K562 (cell line): ENCODE data around the gene ZNF652. TPM values are rescaled to one million over a fixed set of nuclear protein-coding genes. Genes with fewer than 3 reads are reported as not detected.
A peak's percentile ranks its signal among the peaks of the same experiment; 100 is the strongest.

Experiments
- ATAC-seq: fragments of 200-7000 bp; cut with Tn5 transposase; 3 replicates; pipeline ENCODE4 v1.9.1; 2020; ENCODE audit warnings: moderate library complexity
- BruUV-seq: library from RNA; stranded (reverse); fragments of 400-500 nt; replicated peaks from 2 replicates; lab custom pipeline; 2021; lab: Mats Ljungman, UMichigan
- CTCF ChIA-PET: fragments of 300-600 bp; formaldehyde crosslinking; extraction: SDS; loops from one replicate; lab custom pipeline; 2021; ENCODE audit warnings: low intra/inter-chr PET ratio; lab: Yijun Ruan, JAX
- POLR2A ChIA-PET: fragments of 300-600, 350-650 bp; sonication (Branson Sonifier 250); formaldehyde crosslinking; extraction: SDS; loops from one replicate; lab custom pipeline; 2021; ENCODE audit warnings: antibody characterized with exemption, inconsistent platforms; lab: Yijun Ruan, JAX
- DNase-seq, 4 experiments: peaks; one replicate each; pipeline versions ENCODE4 v3.0.0 to v3.0.0-alpha.2; 2011 to 2018; ENCODE audit warnings: low spot score in 3 of 4, mixed read lengths in 3 of 4; ENCODE audit errors: extremely low read depth in 1 of 4
- FAIRE-seq: peaks from 2 replicates; lab custom pipeline; 2011; peaks lifted over from hg19 to GRCh38; lab: Jason Lieb, UNC
- H2AFZ ChIP-seq: 2 replicates; pipeline ENCODE4 v1.6.0; 2011; ENCODE audit warnings: low read depth, low read length, control low read depth, inconsistent platforms
- H3K27ac ChIP-seq: fragments of 200-600 bp; 3 replicates; pipeline ENCODE4 v1.8.0; 2011; ENCODE audit warnings: low read depth, mild to moderate bottlenecking, control low read depth, inconsistent platforms, low read length, moderate library complexity, mixed read lengths; ENCODE audit errors: extremely low read depth
- H3K27me3 ChIP-seq, 2 experiments: fragments of 300-600 bp in 1 of 2; 2 replicates in 1 of 2; 3 replicates in 1 of 2; pipeline versions ENCODE4 v1.6.0 to v1.8.0; 2011; ENCODE audit warnings: inconsistent platforms in 2 of 2, low read length in 2 of 2, mild to moderate bottlenecking in 1 of 2, mixed read lengths in 1 of 2, moderate library complexity in 1 of 2; ENCODE audit not compliant: control insufficient read depth in 2 of 2, insufficient read depth in 2 of 2
- H3K36me3 ChIP-seq: fragments of 300-600 bp; 3 replicates; pipeline ENCODE4 v1.8.0; 2011; ENCODE audit warnings: mild to moderate bottlenecking, low read length, inconsistent platforms; ENCODE audit not compliant: control insufficient read depth, insufficient read depth
- H3K4me1 ChIP-seq, 2 experiments: fragments of 200-600 bp in 1 of 2; replicated peaks in 1 of 2; 2 replicates in 1 of 2; 3 replicates in 1 of 2; pipeline versions ENCODE4 v1.5.1 to v1.8.0; 2011; ENCODE audit warnings: inconsistent platforms in 2 of 2, low read length in 2 of 2, mild to moderate bottlenecking in 1 of 2, mixed read lengths in 1 of 2, moderate library complexity in 1 of 2; ENCODE audit not compliant: control insufficient read depth in 2 of 2, insufficient read depth in 2 of 2
- H3K4me2 ChIP-seq: 2 replicates; pipeline ENCODE4 v1.6.1; 2011; ENCODE audit warnings: low read length, control low read depth, inconsistent platforms, mixed read lengths; ENCODE audit not compliant: insufficient read depth
- H3K4me3 ChIP-seq: fragments of 200-600 bp; sonication (generic), shearing (Covaris generic); 2 replicates; pipeline ENCODE4 v1.5.1; 2016; ENCODE audit warnings: control low read depth, inconsistent platforms
- H3K79me2 ChIP-seq: fragments of 200-600 bp; 3 replicates; pipeline ENCODE4 v1.8.0; 2011; ENCODE audit warnings: low read length, inconsistent platforms; ENCODE audit not compliant: control insufficient read depth, insufficient read depth
- H3K9ac ChIP-seq, 2 experiments: 2 replicates each; pipeline versions ENCODE4 v1.6.0 to v1.6.1; 2011; ENCODE audit warnings: low read depth in 2 of 2, low read length in 2 of 2, control low read depth in 1 of 2, inconsistent platforms in 1 of 2, mild to moderate bottlenecking in 1 of 2, mixed read lengths in 1 of 2; ENCODE audit not compliant: insufficient read depth in 1 of 2
- H3K9me1 ChIP-seq: one replicate; pipeline ENCODE4 v1.6.0; 2011; ENCODE audit warnings: inconsistent platforms, mild to moderate bottlenecking, low read length, moderate library complexity; ENCODE audit not compliant: control insufficient read depth, insufficient read depth
- H3K9me3 ChIP-seq: replicated peaks from 2 replicates; pipeline ENCODE4 v1.5.1; 2011; ENCODE audit warnings: low read depth, low read length, inconsistent platforms; ENCODE audit not compliant: control insufficient read depth, insufficient read depth
- H4K20me1 ChIP-seq: replicated peaks from 2 replicates; pipeline ENCODE4 v1.6.1; 2011; ENCODE audit warnings: low read length, inconsistent platforms, mixed read lengths; ENCODE audit not compliant: control insufficient read depth, insufficient read depth
- ADNP ChIP-seq: fragments of 200-800 bp; sonication (Bioruptor generic); IDR thresholded peaks from 2 replicates; pipeline ENCODE4 v1.6.1; 2016; ENCODE audit warnings: missing genetic modification characterization, missing compliant biosample characterization
- ESRRA ChIP-seq: fragments of 450-650 bp; IDR thresholded peaks from 2 replicates; pipeline ENCODE4 v1.6.1; 2014; ENCODE audit warnings: low read depth, mild to moderate bottlenecking, moderate library complexity, borderline replicate concordance
- HDAC2 ChIP-seq: fragments of 450-650 bp; IDR thresholded peaks from 2 replicates; pipeline ENCODE4 v1.6.1; 2016; ENCODE audit warnings: mild to moderate bottlenecking
- HSF4 ChIP-seq: fragments of 250-450 bp; sonication (Bioruptor Pico); IDR thresholded peaks from 2 replicates; pipeline ENCODE4 v2.1.2; 2022; ENCODE audit warnings: mild to moderate bottlenecking, moderate library complexity, borderline replicate concordance
- KLF6 ChIP-seq: fragments of 250-450 bp; sonication (Bioruptor Pico); IDR thresholded peaks from 2 replicates; pipeline ENCODE4 v1.4.0; 2020; ENCODE audit warnings: mild to moderate bottlenecking, moderate library complexity, borderline replicate concordance
- MEF2D ChIP-seq: conservative IDR thresholded peaks from 2 replicates; pipeline ENCODE4 v1.6.1; 2016; ENCODE audit warnings: low read depth, missing genetic modification characterization, missing compliant biosample characterization
- POU5F1 ChIP-seq: fragments of 150-350 bp; IDR thresholded peaks from 2 replicates; pipeline ENCODE4 v1.6.1; 2014; ENCODE audit warnings: borderline replicate concordance, low read length, low read depth, mild to moderate bottlenecking; ENCODE audit not compliant: partially characterized antibody
- PTRF ChIP-seq: fragments of 450-650 bp; IDR thresholded peaks from 2 replicates; pipeline ENCODE4 v1.6.1; 2016; ENCODE audit warnings: mild to moderate bottlenecking, missing genetic modification characterization, missing compliant biosample characterization
- RBM25 ChIP-seq: fragments of 200-400 bp; formaldehyde crosslinking; IDR thresholded peaks from 2 replicates; pipeline ENCODE4 v1.6.1; 2018; ENCODE audit warnings: low read length, low read depth, moderate library complexity; ENCODE audit not compliant: severe bottlenecking
- SMARCA5 ChIP-seq: fragments of 450-650 bp; IDR thresholded peaks from 2 replicates; pipeline ENCODE4 v1.6.1; 2016
- ZNF263 ChIP-seq: sonication (generic); formaldehyde crosslinking; IDR thresholded peaks from 2 replicates; pipeline ENCODE4 v1.8.0; 2022; ENCODE audit warnings: mild to moderate bottlenecking, missing genetic modification reagents, borderline replicate concordance
- ZNF280B ChIP-seq: fragments of 250-450 bp; sonication (Bioruptor Pico); IDR thresholded peaks from 2 replicates; pipeline ENCODE4 v1.5.1; 2021; ENCODE audit warnings: mild to moderate bottlenecking
- ZNF318 ChIP-seq, 2 experiments: fragments of 450-650 bp; IDR thresholded peaks; 2 replicates each; pipeline ENCODE4 v1.6.1; 2016; ENCODE audit warnings: mild to moderate bottlenecking in 2 of 2, borderline replicate concordance in 1 of 2, low read depth in 1 of 2, moderate library complexity in 1 of 2
- WGBS: fragments of 100-300 bp; shearing (Covaris generic); methylation state at CpG from one replicate; pipeline ENCODE4 v1.1.6; 2016; ENCODE audit warnings: low coverage, mixed read lengths; ENCODE audit not compliant: insufficient coverage; ENCODE audit errors: missing lambda C conversion rate; 5-methylcytosine and 5-hydroxymethylcytosine counted together
- in situ Hi-C: fragments of 300-500 bp; cut with MboI; formaldehyde crosslinking; loops from 4 replicates; pipeline ENCODE4 v1.15.0; 2018; ENCODE audit warnings: inconsistent platforms, mixed read lengths
- intact Hi-C: fragments of 100-400 bp; cut with micrococcal nuclease; formaldehyde crosslinking; loops from 2 replicates; pipeline ENCODE4 v1.14.2; 2022
- polyA plus RNA-seq, 8 experiments: library from polyadenylated mRNA; depleted of rRNA in 4 of 8; stranded (reverse) in 5 of 8; unstranded in 3 of 8; fragments of >200 nt; fragmentation: Nextera tagmentation in 2 of 8; fragmentation: Illumina TruSeq in 1 of 8; extraction: Ambion mirVana in 2 of 8; extraction: Trizol in 1 of 8; gene quantifications; 2 replicates each; pipeline versions ENCODE4 v1.2.1 to v1.2.3, GENCODE V29; 2011 to 2014; ENCODE audit warnings: inconsistent platforms in 1 of 8, missing spikeins in 1 of 8
- total RNA-seq, 7 experiments: library from RNA; depleted of rRNA in 6 of 7; stranded (reverse); fragments of >200 nt in 6 of 7; fragmentation: Illumina TruSeq in 2 of 7; extraction: Trizol in 2 of 7; gene quantifications; 2 replicates each; pipeline versions ENCODE4 v1.2.1 to v1.2.3, GENCODE V29; 2011 to 2021; ENCODE audit warnings: low replicate concordance in 1 of 7

ZNF652 gene
- total and polyA plus RNA-seq, 9 of the 15 experiments (the other 6 are each of a cell fraction or from before 2014, with no cell fraction given): 5.1 to 15.5 (median 7.8) TPM

GRCh38 chr17:49249890-49250522, 112.0 kb downstream of the ZNF652 start:
- Histone ChIP-seq H3K79me2 (no peaks in the 10 kb centered on the region), H4K20me1 (no peaks in the 10 kb centered on the region), H3K9me3 (no peaks in the 10 kb centered on the region), H3K36me3 (no peaks in the 10 kb centered on the region), H2AFZ (0 out of 2 replicates have a peak overlapping the region, but pooled peaks have one; percentile 49), H3K27me3 (no peaks in the 10 kb centered on the region), H3K27ac (no peak overlapping the region), H3K4me3 (no peak overlapping the region), H3K4me2 (peak overlapping the region; percentile 31; the same call in 1 of the 2 replicates), H3K9ac (no peak overlapping the region), H3K9me1 (no peaks in the 10 kb centered on the region), H3K4me1 (peaks cover 9 to 10% of the 10 kb centered on the region in 2 experiments; a peak in 4 of 5 replicates)
- in situ Hi-C loops: no loop called here
- POLR2A ChIA-PET: no interaction called here
- CTCF ChIA-PET: no interaction called here
- no peak for ATAC-seq
- FAIRE-seq: no peak
- BruUV-seq: no TSS peak
- intact Hi-C loops: no loop called here
- no peak for DNase-seq
- WGBS: 66% methylated on average over 12 of the region's 12 CpGs
- peak; percentile 91 for TF ChIP-seq ADNP (tag)
- no peak for TF ChIP-seq MEF2D
- no peak for TF ChIP-seq ZNF280B
- peak; percentile 85; the same call in 1 of the 2 replicates for TF ChIP-seq SMARCA5
- TF ChIP-seq HDAC2: peak; percentile 47; the same call in 1 of the 2 replicates
- no peak for TF ChIP-seq ZNF318 (IDR thresholded peaks at IDR 0.05; ENCODE audit: borderline replicate concordance in 1 of 2, low read depth in 1 of 2)
- no peak for TF ChIP-seq KLF6 (CRISPR knock-in tag)
- no peak for TF ChIP-seq HSF4 (CRISPR knock-in tag)
- peak; percentile 95 for TF ChIP-seq RBM25
- no peak for TF ChIP-seq PTRF (tag)
- no peak for TF ChIP-seq ZNF263 (CRISPR knock-in tag)
- peak; percentile 85 for TF ChIP-seq ESRRA
- no peak for TF ChIP-seq POU5F1
